ENCODE data around the gene EFCC1.

The EFCC1 gene

GRCh38 chr3:129030611-129031010 lies 29.5 kb downstream of the EFCC1 start:
- Mint-ChIP-seq H3K4me1 (peaks cover 14% of the 10 kb centered on the region), H3K27ac (no peak overlapping the region), H3K4me3 (no peak overlapping the region)

GRCh38 chr3:129031476-129032215 lies 30.5 kb downstream of the EFCC1 start:
- peaks cover 6% of the 10 kb centered on the region for H3K4me1 Mint-ChIP-seq
- no peaks in the 10 kb centered on the region for H3K36me3 Mint-ChIP-seq
- H3K27ac Mint-ChIP-seq: peak overlapping the region; percentile 52
- no peaks in the 10 kb centered on the region for H3K9me3 Mint-ChIP-seq
- ATAC-seq (no peak), DNase-seq (ENCODE audit: low spot score in 2 of 2) (no peak)
- H3K4me3 Mint-ChIP-seq: no peak overlapping the region

More at GRCh38 chr3:129030611-129031010, 29.5 kb downstream of the EFCC1 start:
- ATAC-seq: no peak
- Mint-ChIP-seq H3K36me3 (no peaks in the 10 kb centered on the region), H3K9me3 (no peaks in the 10 kb centered on the region)
- DNase-seq (ENCODE audit: low spot score in 2 of 2): no peak

GRCh38 chr3:129032716-129033115 lies 31.6 kb downstream of the EFCC1 start:
- ATAC-seq (peak; percentile 17), DNase-seq (ENCODE audit: low spot score in 2 of 2) (no peak)
- H3K4me1 Mint-ChIP-seq: peaks cover 4% of the 10 kb centered on the region
- no peaks in the 10 kb centered on the region for H3K36me3 Mint-ChIP-seq
- no peaks in the 10 kb centered on the region for H3K9me3 Mint-ChIP-seq
- H3K27ac Mint-ChIP-seq: peak overlapping the region; percentile 52
- H3K4me3 Mint-ChIP-seq: no peak overlapping the region

GRCh38 chr3:129033151-129033550 lies 32.0 kb downstream of the EFCC1 start:
- ATAC-seq: no peak
- no peak overlapping the region for H3K27ac Mint-ChIP-seq
- H3K4me1 Mint-ChIP-seq: peaks cover 4% of the 10 kb centered on the region
- no peak for DNase-seq (ENCODE audit: low spot score in 2 of 2)
- no peak overlapping the region for H3K4me3 Mint-ChIP-seq
- no peaks in the 10 kb centered on the region for H3K9me3 Mint-ChIP-seq
- H3K36me3 Mint-ChIP-seq: no peaks in the 10 kb centered on the region

- Mint-ChIP-seq H3K9me3 (no peaks in the 10 kb centered on the region), H3K4me3 (no peak overlapping the region), H3K36me3 (no peaks in the 10 kb centered on the region), H3K27ac (no peak overlapping the region), H3K4me1 (peaks cover 4% of the 10 kb centered on the region)
- no peak for ATAC-seq
- DNase-seq (ENCODE audit: low spot score in 2 of 2): no peak
These were observed 32.7 kb downstream of the EFCC1 start for GRCh38 chr3:129033633-129034321.

- Mint-ChIP-seq H3K4me1 (peaks cover 4% of the 10 kb centered on the region), H3K36me3 (no peaks in the 10 kb centered on the region), H3K27ac (no peak overlapping the region), H3K4me3 (no peak overlapping the region), H3K9me3 (no peaks in the 10 kb centered on the region)
- DNase-seq (ENCODE audit: low spot score in 2 of 2): no peak
- ATAC-seq: no peak
These were observed 33.5 kb downstream of the EFCC1 start for GRCh38 chr3:129034642-129035041.

GRCh38 chr3:129035360-129036221 lies 34.5 kb downstream of the EFCC1 start:
- DNase-seq (ENCODE audit: low spot score in 2 of 2) (no peak), ATAC-seq (no peak)
- Mint-ChIP-seq H3K4me1 (peaks cover 4% of the 10 kb centered on the region), H3K9me3 (no peaks in the 10 kb centered on the region), H3K27ac (no peak overlapping the region), H3K36me3 (no peaks in the 10 kb centered on the region), H3K4me3 (no peak overlapping the region)

GRCh38 chr3:129036222-129037092 lies 35.4 kb downstream of the EFCC1 start:
- Mint-ChIP-seq H3K27ac (peak overlapping the region; percentile 12), H3K4me3 (no peak overlapping the region), H3K36me3 (no peaks in the 10 kb centered on the region), H3K9me3 (no peaks in the 10 kb centered on the region), H3K4me1 (peaks cover 4% of the 10 kb centered on the region)
- no peak for DNase-seq (ENCODE audit: low spot score in 2 of 2)
- no peak for ATAC-seq

- Mint-ChIP-seq H3K4me3 (no peak overlapping the region), H3K27ac (peak overlapping the region; percentile 12)
These were observed 36.0 kb downstream of the EFCC1 start for GRCh38 chr3:129037093-129037419.

GRCh38 chr3:129038121-129038855 lies 37.2 kb downstream of the EFCC1 start:
- Mint-ChIP-seq H3K4me1 (peaks cover 4% of the 10 kb centered on the region), H3K4me3 (no peak overlapping the region), H3K27ac (no peak overlapping the region), H3K36me3 (no peaks in the 10 kb centered on the region), H3K9me3 (no peaks in the 10 kb centered on the region)
- ATAC-seq: no peak
- no peak for DNase-seq (ENCODE audit: low spot score in 2 of 2)

More at GRCh38 chr3:129037093-129037419, 36.0 kb downstream of the EFCC1 start:
- peaks cover 4% of the 10 kb centered on the region for H3K4me1 Mint-ChIP-seq
- no peak for DNase-seq (ENCODE audit: low spot score in 2 of 2)
- H3K9me3 Mint-ChIP-seq: no peaks in the 10 kb centered on the region
- ATAC-seq: no peak
- no peaks in the 10 kb centered on the region for H3K36me3 Mint-ChIP-seq

GRCh38 chr3:129039271-129040038 lies 38.4 kb downstream of the EFCC1 start:
- H3K9me3 Mint-ChIP-seq: no peaks in the 10 kb centered on the region
- no peak for ATAC-seq
- H3K4me3 Mint-ChIP-seq: no peak overlapping the region
- no peak for DNase-seq (ENCODE audit: low spot score in 2 of 2)
- no peaks in the 10 kb centered on the region for H3K36me3 Mint-ChIP-seq
- H3K4me1 Mint-ChIP-seq: no peaks in the 10 kb centered on the region
- peak overlapping the region; percentile 45 for H3K27ac Mint-ChIP-seq

GRCh38 chr3:129040039-129040336 lies 38.9 kb downstream of the EFCC1 start:
- no peaks in the 10 kb centered on the region for H3K36me3 Mint-ChIP-seq
- no peaks in the 10 kb centered on the region for H3K4me1 Mint-ChIP-seq
- DNase-seq (ENCODE audit: low spot score in 2 of 2) (no peak), ATAC-seq (no peak)
- H3K4me3 Mint-ChIP-seq: no peak overlapping the region
- no peaks in the 10 kb centered on the region for H3K9me3 Mint-ChIP-seq
- H3K27ac Mint-ChIP-seq: peak overlapping the region; percentile 45

GRCh38 chr3:129040579-129041300 lies 39.6 kb downstream of the EFCC1 start:
- Mint-ChIP-seq H3K4me3 (no peak overlapping the region), H3K4me1 (no peaks in the 10 kb centered on the region), H3K27ac (peak overlapping the region; percentile 45), H3K36me3 (no peaks in the 10 kb centered on the region), H3K9me3 (no peaks in the 10 kb centered on the region)
- DNase-seq (ENCODE audit: low spot score in 2 of 2) (no peak), ATAC-seq (no peak)
